HepG2 (cell line): ENCODE data around the gene SELENOH. TPM values are rescaled to one million over a fixed set of nuclear protein-coding genes. Genes with fewer than 3 reads are reported as not detected.

ENCODE experiments used
- AHDC1 ChIP-seq: sonication (generic); formaldehyde crosslinking; IDR thresholded peaks from 2 replicates; pipeline ENCODE4 v1.5.1; 2020; ENCODE audit warnings: mild to moderate bottlenecking, missing genetic modification reagents, borderline replicate concordance
- DMTF1 ChIP-seq: sonication (generic); formaldehyde crosslinking; IDR thresholded peaks from 2 replicates; pipeline ENCODE4 v1.4.0; 2020; ENCODE audit warnings: mild to moderate bottlenecking, missing genetic modification reagents
- ELF4 ChIP-seq: sonication (generic); formaldehyde crosslinking; IDR thresholded peaks from 2 replicates; pipeline ENCODE4 v1.5.0; 2020; ENCODE audit warnings: missing genetic modification reagents, mild to moderate bottlenecking, moderate library complexity, borderline replicate concordance
- GTF2F1 ChIP-seq: fragments of 150-350 bp; IDR thresholded peaks from 2 replicates; pipeline ENCODE4 v1.6.1; 2014; ENCODE audit warnings: low read length
- MBNL3 ChIP-seq: fragments of 250-450 bp; sonication (Bioruptor Pico); conservative IDR thresholded peaks from 2 replicates; pipeline ENCODE4 v1.8.0; 2022; ENCODE audit warnings: mild to moderate bottlenecking, inconsistent platforms
- MNT ChIP-seq: fragments of 450-650 bp; IDR thresholded peaks from 2 replicates; pipeline ENCODE4 v1.6.1; 2016
- PAX8 ChIP-seq: sonication (generic); formaldehyde crosslinking; IDR thresholded peaks from 2 replicates; pipeline ENCODE4 v1.8.0; 2022; ENCODE audit warnings: mild to moderate bottlenecking, missing genetic modification reagents, borderline replicate concordance
- RARG ChIP-seq: sonication (generic); formaldehyde crosslinking; IDR thresholded peaks from 2 replicates; pipeline ENCODE4 v1.4.0; 2020; ENCODE audit warnings: low read depth, mild to moderate bottlenecking, missing genetic modification reagents
- SMC3 ChIP-seq: IDR thresholded peaks from 2 replicates; pipeline ENCODE4 v1.6.1; 2011; ENCODE audit warnings: low read length, improper control_type of control experiment
- ZBTB33 ChIP-seq: sonication (generic); formaldehyde crosslinking; IDR thresholded peaks from 2 replicates; pipeline ENCODE4 v1.4.0; 2020; ENCODE audit warnings: missing genetic modification reagents
- ZFP36 ChIP-seq: fragments of 150-350 bp; IDR thresholded peaks from 2 replicates; pipeline ENCODE4 v1.6.1; 2018; ENCODE audit warnings: borderline replicate concordance, low read length, low read depth; ENCODE audit not compliant: partially characterized antibody
- ZFP62 ChIP-seq: sonication (generic); formaldehyde crosslinking; IDR thresholded peaks from 2 replicates; pipeline ENCODE4 v1.4.0; 2020; ENCODE audit warnings: missing genetic modification reagents
- ZFYVE20 ChIP-seq: sonication (generic); formaldehyde crosslinking; IDR thresholded peaks from 2 replicates; pipeline ENCODE4 v1.8.0; 2023; ENCODE audit warnings: low read depth, mild to moderate bottlenecking, moderate library complexity, missing genetic modification reagents, borderline replicate concordance
- ZNF18 ChIP-seq: sonication (generic); formaldehyde crosslinking; IDR thresholded peaks from 2 replicates; pipeline ENCODE4 v1.8.0; 2022; ENCODE audit warnings: mild to moderate bottlenecking, missing genetic modification reagents; ENCODE audit not compliant: insufficient replicate concordance
- ZSCAN12 ChIP-seq: sonication (generic); formaldehyde crosslinking; IDR thresholded peaks from 2 replicates; pipeline ENCODE4 v1.9.0; 2021; ENCODE audit warnings: mild to moderate bottlenecking, missing genetic modification reagents
- ZZZ3 ChIP-seq: sonication (generic); formaldehyde crosslinking; IDR thresholded peaks from 2 replicates; pipeline ENCODE4 v1.4.0; 2020; ENCODE audit warnings: missing genetic modification reagents, mild to moderate bottlenecking, borderline replicate concordance
- polyA plus RNA-seq, 8 experiments: library from polyadenylated mRNA; depleted of rRNA in 3 of 8; stranded (reverse) in 7 of 8; unstranded in 1 of 8; fragments of >200 nt; fragmentation: Illumina TruSeq in 4 of 8; extraction: Trizol in 4 of 8; gene quantifications; 2 replicates each; pipeline versions ENCODE4 v1.2.1 to v1.2.3, GENCODE V29; 2011 to 2016; ENCODE audit warnings: low read depth in 4 of 8, missing spikeins in 1 of 8, mixed read lengths in 1 of 8; ENCODE audit not compliant: insufficient read depth in 1 of 8
- total RNA-seq, 5 experiments: library from RNA; depleted of rRNA; stranded (reverse); fragments of >200 nt; fragmentation: Illumina TruSeq; extraction: Trizol; gene quantifications; 2 replicates each; pipeline ENCODE4 v1.2.3, GENCODE V29; 2016; ENCODE audit warnings: low read depth in 1 of 5

The SELENOH gene
- total and polyA plus RNA-seq, 2 of the 13 experiments (the other 11 are each of a cell fraction or from before 2014, with no cell fraction given) = 27.2 to 77.4 TPM

DNA sequence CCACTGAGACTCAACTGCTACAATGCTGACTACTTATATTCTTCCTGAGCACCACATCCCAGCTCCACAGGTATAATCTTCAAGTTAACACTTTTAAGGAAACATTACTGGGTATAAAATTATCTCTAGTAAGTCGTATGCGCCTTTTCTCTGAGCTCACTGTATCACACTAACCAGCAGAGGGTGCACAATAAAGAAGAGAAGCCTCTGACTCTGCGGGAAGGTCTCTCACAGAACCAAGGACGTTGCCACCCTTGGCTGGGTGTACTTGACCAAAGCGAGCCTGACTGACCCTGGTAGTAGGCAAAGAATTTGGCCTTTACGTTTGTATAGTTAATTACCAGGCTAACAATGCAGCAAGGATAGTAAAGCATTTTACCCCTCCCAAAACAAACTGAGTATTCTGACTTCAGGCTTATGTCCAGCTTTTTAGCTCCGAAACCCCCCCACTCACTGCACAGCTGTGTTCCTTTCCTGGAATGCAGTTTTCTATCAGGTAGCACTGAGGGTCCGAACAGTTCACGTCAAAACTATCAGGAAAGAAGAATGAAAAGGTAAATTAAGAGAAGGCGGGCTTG, 10.5 kb downstream of the SELENOH start, which contains the start of gene BTBD18 (continued):
- TF ChIP-seq ZBTB33 (CRISPR knock-in tag) = peak; percentile 90
- no peak for TF ChIP-seq GTF2F1
- TF ChIP-seq PAX8 (CRISPR knock-in tag) = no peak
- TF ChIP-seq ZZZ3 (CRISPR knock-in tag) = no peak
- peak; percentile 91 for TF ChIP-seq SMC3
- no peak for TF ChIP-seq ZSCAN12 (CRISPR knock-in tag)
- no peak for TF ChIP-seq ZFYVE20 (CRISPR knock-in tag)
- TF ChIP-seq DMTF1 (CRISPR knock-in tag) = no peak
- no peak for TF ChIP-seq AHDC1
- no peak for TF ChIP-seq RARG (CRISPR knock-in tag)
- no peak for TF ChIP-seq ZNF18
- no peak for TF ChIP-seq ZFP62 (CRISPR knock-in tag)
- TF ChIP-seq MNT = no peak
- TF ChIP-seq ELF4 (CRISPR knock-in tag) = no peak
- TF ChIP-seq MBNL3 (CRISPR knock-in tag) = no peak
- no peak for TF ChIP-seq ZFP36
